DMS153 (cell line): ENCODE data around the gene SOAT1.

ENCODE experiments used
- DNase-seq: peaks from one replicate; lab custom pipeline; 2025; lab: John Stamatoyannopoulos, UW

SOAT1 gene

GRCh38 chr1:179305450-179305849 lies 11.9 kb downstream of the SOAT1 start:
- DNase-seq = no peak

GRCh38 chr1:179310291-179310690 lies 16.7 kb downstream of the SOAT1 start:
- no peak for DNase-seq

- no peak for DNase-seq
Observed at GRCh38 chr1:179310721-179311120, 17.1 kb downstream of the SOAT1 start.

- DNase-seq = no peak
Observed at GRCh38 chr1:179311149-179311700, 17.6 kb downstream of the SOAT1 start.

- no peak for DNase-seq
Observed at GRCh38 chr1:179313004-179313403, 19.4 kb downstream of the SOAT1 start.

- DNase-seq = no peak
Observed at GRCh38 chr1:179314928-179315327, 21.3 kb downstream of the SOAT1 start.

- DNase-seq = no peak
Observed at GRCh38 chr1:179318491-179318890, 24.9 kb downstream of the SOAT1 start.

GRCh38 chr1:179321533-179322216 lies 28.1 kb downstream of the SOAT1 start:
- no peak for DNase-seq

GRCh38 chr1:179322557-179322956 lies 29.0 kb downstream of the SOAT1 start:
- DNase-seq = no peak

GRCh38 chr1:179323436-179323835 lies 29.8 kb downstream of the SOAT1 start:
- DNase-seq = no peak

- no peak for DNase-seq
Observed at GRCh38 chr1:179325836-179326235, 32.2 kb downstream of the SOAT1 start.

GRCh38 chr1:179326746-179327145 lies 33.1 kb downstream of the SOAT1 start:
- DNase-seq = no peak

GRCh38 chr1:179327196-179327595 lies 33.6 kb downstream of the SOAT1 start:
- DNase-seq = no peak

- no peak for DNase-seq
Observed at GRCh38 chr1:179327679-179328078, 34.1 kb downstream of the SOAT1 start.

- DNase-seq = no peak
Observed at GRCh38 chr1:179329862-179330261, 36.3 kb downstream of the SOAT1 start.

- no peak for DNase-seq
Observed at GRCh38 chr1:179334440-179334839, 40.8 kb downstream of the SOAT1 start.

GRCh38 chr1:179337288-179337687 lies 43.7 kb downstream of the SOAT1 start:
- no peak for DNase-seq

GRCh38 chr1:179337942-179338560 lies 44.5 kb downstream of the SOAT1 start:
- no peak for DNase-seq

GRCh38 chr1:179340918-179341317 lies 47.3 kb downstream of the SOAT1 start:
- DNase-seq = no peak

- no peak for DNase-seq
Observed at GRCh38 chr1:179341943-179342547, 48.4 kb downstream of the SOAT1 start.

- DNase-seq = no peak
Observed at GRCh38 chr1:179342740-179343404, 49.3 kb downstream of the SOAT1 start.

- DNase-seq = no peak
Observed at GRCh38 chr1:179351281-179351680, 57.7 kb downstream of the SOAT1 start.

- DNase-seq = no peak
Observed at GRCh38 chr1:179352236-179352635, 58.6 kb downstream of the SOAT1 start.
